Mammary epithelial cell (primary cell): ENCODE data around the gene PHF13.

Source experiments
- CTCF ChIP-seq, 2 donors: IDR thresholded peaks in 1 of 2; conservative IDR thresholded peaks in 1 of 2; 2 replicates each; pipeline ENCODE4 v1.5.1; 2011 to 2012; ENCODE audit warnings: inconsistent platforms in 2 of 2, low read length in 2 of 2, mild to moderate bottlenecking in 2 of 2, control low read depth in 1 of 2, low read depth in 1 of 2; ENCODE audit not compliant: insufficient read depth in 1 of 2; ENCODE audit errors: extremely low read depth in 1 of 2
- EZH2 ChIP-seq: IDR thresholded peaks from 2 replicates; pipeline ENCODE4 v1.6.1; 2012; ENCODE audit warnings: low read length, inconsistent platforms, borderline replicate concordance

DNA sequence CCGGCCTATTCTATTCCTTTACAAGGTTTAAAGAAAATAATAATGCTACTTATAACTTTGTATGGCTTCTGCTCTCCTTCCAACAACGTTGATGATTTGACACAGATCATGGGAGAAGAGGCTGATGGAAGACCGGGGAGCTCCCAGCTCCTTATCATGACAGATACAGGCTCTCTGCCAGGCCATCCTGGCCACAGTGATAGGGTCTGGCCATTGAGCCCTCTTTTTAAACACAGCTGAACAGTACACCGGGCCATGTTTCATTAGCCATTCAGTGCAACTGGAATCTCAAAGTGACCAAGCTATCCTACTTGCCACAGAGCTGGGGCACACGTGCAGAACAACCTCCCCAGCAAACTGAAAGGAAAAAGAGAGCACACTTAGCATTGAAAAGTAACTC, 53.2 kb downstream of the PHF13 start:
- TF ChIP-seq CTCF (conservative IDR thresholded peaks at IDR 0.05 in 1 of 2, IDR thresholded peaks at IDR 0.05 in 1 of 2; ENCODE audit: extremely low read depth in 1 of 2, insufficient read depth in 1 of 2, low read depth in 1 of 2, low read length in 2 of 2) = no peak
- TF ChIP-seq EZH2 = no peak
